NOMO-1 (cell line): ENCODE measurements around the gene DOCK10.
A peak's percentile ranks its signal among the peaks of the same experiment; 100 is the strongest.

Source experiments
- DNase-seq, 2 experiments: peaks; one replicate each; lab custom pipeline; 2025; ENCODE audit not compliant: unreplicated experiment in 2 of 2; lab: John Stamatoyannopoulos, UW

DOCK10 gene

GRCh38 chr2:224846686-224847085, 195.6 kb downstream of the DOCK10 start:
- no peak for DNase-seq

- no peak for DNase-seq
These were observed 196.1 kb downstream of the DOCK10 start for GRCh38 chr2:224846161-224846560.

- no peak for DNase-seq
These were observed 199.1 kb downstream of the DOCK10 start for GRCh38 chr2:224843141-224843540.

GRCh38 chr2:224841910-224842309, 200.4 kb downstream of the DOCK10 start:
- no peak for DNase-seq

GRCh38 chr2:224838335-224838734, 203.9 kb downstream of the DOCK10 start:
- DNase-seq: no peak

GRCh38 chr2:224837558-224837957, 204.7 kb downstream of the DOCK10 start:
- DNase-seq: no peak

- no peak for DNase-seq
These were observed 205.2 kb downstream of the DOCK10 start for GRCh38 chr2:224837066-224837465.

GRCh38 chr2:224836263-224836662, 206.0 kb downstream of the DOCK10 start:
- DNase-seq: no peak

GRCh38 chr2:224835405-224835804, 206.9 kb downstream of the DOCK10 start:
- no peak for DNase-seq

- no peak for DNase-seq
These were observed 208.3 kb downstream of the DOCK10 start for GRCh38 chr2:224833986-224834385.

GRCh38 chr2:224832207-224832606, 210.1 kb downstream of the DOCK10 start:
- no peak for DNase-seq

- DNase-seq: no peak
These were observed 210.7 kb downstream of the DOCK10 start for GRCh38 chr2:224831530-224831929.

- DNase-seq: no peak
These were observed 221.8 kb downstream of the DOCK10 start for GRCh38 chr2:224820283-224820991.

- DNase-seq: no peak
These were observed 223.2 kb downstream of the DOCK10 start for GRCh38 chr2:224819075-224819474.

GRCh38 chr2:224817676-224818075, 224.6 kb downstream of the DOCK10 start:
- no peak for DNase-seq

GRCh38 chr2:224816816-224817215, 225.5 kb downstream of the DOCK10 start:
- DNase-seq: no peak

GRCh38 chr2:224813578-224813977, 228.7 kb downstream of the DOCK10 start:
- no peak for DNase-seq

GRCh38 chr2:224807153-224807964, 234.9 kb downstream of the DOCK10 start:
- no peak for DNase-seq

- DNase-seq: no peak
These were observed 238.3 kb downstream of the DOCK10 start for GRCh38 chr2:224803930-224804329.

- no peak for DNase-seq
These were observed 239.9 kb downstream of the DOCK10 start for GRCh38 chr2:224802407-224802806.

GRCh38 chr2:224801360-224801759, 240.9 kb downstream of the DOCK10 start:
- no peak for DNase-seq

- DNase-seq: peak in 1 of 2 experiments; percentile 24
These were observed 242.6 kb downstream of the DOCK10 start for GRCh38 chr2:224799691-224800090.
